ENCODE data around the gene KIAA0930.

The KIAA0930 gene

DNA sequence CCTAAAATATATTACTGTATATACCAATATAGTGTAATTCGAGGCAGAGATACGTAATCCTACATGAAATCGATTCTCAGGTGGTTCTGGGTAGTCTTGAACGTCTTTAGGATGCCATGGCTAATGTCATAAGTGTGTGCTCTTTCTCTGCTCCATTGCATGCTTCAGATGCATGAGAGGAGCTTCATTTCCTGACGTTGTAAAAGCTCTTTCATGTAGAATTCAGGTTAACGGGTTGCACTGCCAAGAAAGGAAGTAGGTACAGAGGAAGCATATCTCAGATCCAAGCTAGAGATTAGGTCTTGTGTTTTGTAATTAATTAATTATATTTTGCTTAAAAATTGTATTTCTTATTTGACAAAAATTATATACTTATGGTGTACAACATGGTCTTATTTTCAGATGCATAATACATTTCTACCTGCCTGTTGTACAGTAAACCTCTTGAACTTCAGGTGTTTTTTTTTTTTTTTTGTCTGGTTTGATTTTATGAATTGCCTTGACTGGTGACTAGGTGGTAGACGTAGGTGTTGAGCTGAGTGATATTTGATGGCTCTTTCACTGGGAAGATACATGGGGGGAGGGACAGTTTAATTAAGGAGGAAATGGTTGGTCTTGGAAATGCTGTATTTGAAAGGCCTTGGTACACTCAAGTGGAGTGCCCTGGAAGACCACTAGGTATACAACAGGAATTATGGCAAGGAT lies 67.7 kb downstream of the KIAA0930 start:
- no peak for TF ChIP-seq TAF1 (IDR thresholded peaks at IDR 0.05; ENCODE audit: low read depth)
- TF ChIP-seq, protein P1, sequence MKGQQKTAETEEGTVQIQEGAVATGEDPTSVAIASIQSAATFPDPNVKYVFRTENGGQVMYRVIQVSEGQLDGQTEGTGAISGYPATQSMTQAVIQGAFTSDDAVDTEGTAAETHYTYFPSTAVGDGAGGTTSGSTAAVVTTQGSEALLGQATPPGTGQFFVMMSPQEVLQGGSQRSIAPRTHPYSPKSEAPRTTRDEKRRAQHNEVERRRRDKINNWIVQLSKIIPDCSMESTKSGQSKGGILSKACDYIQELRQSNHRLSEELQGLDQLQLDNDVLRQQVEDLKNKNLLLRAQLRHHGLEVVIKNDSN (IDR thresholded peaks at IDR 0.05), result no peak
- no peak for TF ChIP-seq RAD21 (IDR thresholded peaks at IDR 0.05; ENCODE audit: low read depth)
- TF ChIP-seq CEBPB (IDR thresholded peaks at IDR 0.05), result no peak
- TF ChIP-seq NFIC (IDR thresholded peaks at IDR 0.05), result no peak
- no peak for TF ChIP-seq TCF12 (IDR thresholded peaks at IDR 0.05; ENCODE audit: low read depth)
- no peak for TF ChIP-seq EGR1 (IDR thresholded peaks at IDR 0.05)
- no peak for TF ChIP-seq FOXM1 (IDR thresholded peaks at IDR 0.05; ENCODE audit: borderline replicate concordance, low read depth)
- TF ChIP-seq EP300 (IDR thresholded peaks at IDR 0.05; ENCODE audit: borderline replicate concordance), result no peak
- no peak for TF ChIP-seq YY1 (IDR thresholded peaks at IDR 0.05; ENCODE audit: low read depth)
- no peak for TF ChIP-seq CREB1 (IDR thresholded peaks at IDR 0.05; ENCODE audit: low read depth)
- no peak for TF ChIP-seq ZBTB7A (IDR thresholded peaks at IDR 0.05; ENCODE audit: low read depth)
- TF ChIP-seq, protein P2, sequence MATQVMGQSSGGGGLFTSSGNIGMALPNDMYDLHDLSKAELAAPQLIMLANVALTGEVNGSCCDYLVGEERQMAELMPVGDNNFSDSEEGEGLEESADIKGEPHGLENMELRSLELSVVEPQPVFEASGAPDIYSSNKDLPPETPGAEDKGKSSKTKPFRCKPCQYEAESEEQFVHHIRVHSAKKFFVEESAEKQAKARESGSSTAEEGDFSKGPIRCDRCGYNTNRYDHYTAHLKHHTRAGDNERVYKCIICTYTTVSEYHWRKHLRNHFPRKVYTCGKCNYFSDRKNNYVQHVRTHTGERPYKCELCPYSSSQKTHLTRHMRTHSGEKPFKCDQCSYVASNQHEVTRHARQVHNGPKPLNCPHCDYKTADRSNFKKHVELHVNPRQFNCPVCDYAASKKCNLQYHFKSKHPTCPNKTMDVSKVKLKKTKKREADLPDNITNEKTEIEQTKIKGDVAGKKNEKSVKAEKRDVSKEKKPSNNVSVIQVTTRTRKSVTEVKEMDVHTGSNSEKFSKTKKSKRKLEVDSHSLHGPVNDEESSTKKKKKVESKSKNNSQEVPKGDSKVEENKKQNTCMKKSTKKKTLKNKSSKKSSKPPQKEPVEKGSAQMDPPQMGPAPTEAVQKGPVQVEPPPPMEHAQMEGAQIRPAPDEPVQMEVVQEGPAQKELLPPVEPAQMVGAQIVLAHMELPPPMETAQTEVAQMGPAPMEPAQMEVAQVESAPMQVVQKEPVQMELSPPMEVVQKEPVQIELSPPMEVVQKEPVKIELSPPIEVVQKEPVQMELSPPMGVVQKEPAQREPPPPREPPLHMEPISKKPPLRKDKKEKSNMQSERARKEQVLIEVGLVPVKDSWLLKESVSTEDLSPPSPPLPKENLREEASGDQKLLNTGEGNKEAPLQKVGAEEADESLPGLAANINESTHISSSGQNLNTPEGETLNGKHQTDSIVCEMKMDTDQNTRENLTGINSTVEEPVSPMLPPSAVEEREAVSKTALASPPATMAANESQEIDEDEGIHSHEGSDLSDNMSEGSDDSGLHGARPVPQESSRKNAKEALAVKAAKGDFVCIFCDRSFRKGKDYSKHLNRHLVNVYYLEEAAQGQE (IDR thresholded peaks at IDR 0.05; ENCODE audit: low read depth), result no peak

DNA sequence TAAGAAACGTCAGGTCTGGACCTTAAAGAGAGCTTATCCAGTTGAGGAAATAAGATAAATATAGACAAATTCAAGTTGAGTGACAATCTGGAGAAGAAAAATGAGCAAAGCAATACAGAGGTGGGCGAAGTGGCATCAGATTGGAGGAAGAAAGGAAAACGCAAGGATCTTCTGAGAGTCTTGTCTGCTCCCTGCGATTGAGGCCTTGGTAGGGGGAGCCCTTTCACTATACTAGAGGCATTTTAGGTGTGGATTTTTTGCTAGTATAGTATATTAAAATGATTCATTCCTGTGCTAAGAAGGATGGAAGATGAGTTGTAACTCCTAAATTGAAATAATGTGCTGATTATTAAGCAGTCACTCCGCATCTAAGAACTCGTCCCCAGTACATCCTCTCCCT lies 68.9 kb downstream of the KIAA0930 start:
- TF ChIP-seq ZBTB7A (IDR thresholded peaks at IDR 0.05; ENCODE audit: low read depth) (no peak), TCF12 (IDR thresholded peaks at IDR 0.05; ENCODE audit: low read depth) (no peak), CREB1 (IDR thresholded peaks at IDR 0.05; ENCODE audit: low read depth) (no peak), TAF1 (IDR thresholded peaks at IDR 0.05; ENCODE audit: low read depth) (no peak), YY1 (IDR thresholded peaks at IDR 0.05; ENCODE audit: low read depth) (no peak), RAD21 (IDR thresholded peaks at IDR 0.05; ENCODE audit: low read depth) (no peak), EGR1 (IDR thresholded peaks at IDR 0.05) (no peak), EP300 (IDR thresholded peaks at IDR 0.05; ENCODE audit: borderline replicate concordance) (no peak), FOXM1 (IDR thresholded peaks at IDR 0.05; ENCODE audit: borderline replicate concordance, low read depth) (no peak), CEBPB (IDR thresholded peaks at IDR 0.05) (no peak), NFIC (IDR thresholded peaks at IDR 0.05) (no peak), TEAD4 (IDR thresholded peaks at IDR 0.05) (no peak)
- TF ChIP-seq, protein P3, sequence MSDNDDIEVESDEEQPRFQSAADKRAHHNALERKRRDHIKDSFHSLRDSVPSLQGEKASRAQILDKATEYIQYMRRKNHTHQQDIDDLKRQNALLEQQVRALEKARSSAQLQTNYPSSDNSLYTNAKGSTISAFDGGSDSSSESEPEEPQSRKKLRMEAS (IDR thresholded peaks at IDR 0.05), result no peak
- TF ChIP-seq, protein P1 (IDR thresholded peaks at IDR 0.05), result no peak
- TF ChIP-seq, protein P2 (IDR thresholded peaks at IDR 0.05; ENCODE audit: low read depth), result no peak

DNA sequence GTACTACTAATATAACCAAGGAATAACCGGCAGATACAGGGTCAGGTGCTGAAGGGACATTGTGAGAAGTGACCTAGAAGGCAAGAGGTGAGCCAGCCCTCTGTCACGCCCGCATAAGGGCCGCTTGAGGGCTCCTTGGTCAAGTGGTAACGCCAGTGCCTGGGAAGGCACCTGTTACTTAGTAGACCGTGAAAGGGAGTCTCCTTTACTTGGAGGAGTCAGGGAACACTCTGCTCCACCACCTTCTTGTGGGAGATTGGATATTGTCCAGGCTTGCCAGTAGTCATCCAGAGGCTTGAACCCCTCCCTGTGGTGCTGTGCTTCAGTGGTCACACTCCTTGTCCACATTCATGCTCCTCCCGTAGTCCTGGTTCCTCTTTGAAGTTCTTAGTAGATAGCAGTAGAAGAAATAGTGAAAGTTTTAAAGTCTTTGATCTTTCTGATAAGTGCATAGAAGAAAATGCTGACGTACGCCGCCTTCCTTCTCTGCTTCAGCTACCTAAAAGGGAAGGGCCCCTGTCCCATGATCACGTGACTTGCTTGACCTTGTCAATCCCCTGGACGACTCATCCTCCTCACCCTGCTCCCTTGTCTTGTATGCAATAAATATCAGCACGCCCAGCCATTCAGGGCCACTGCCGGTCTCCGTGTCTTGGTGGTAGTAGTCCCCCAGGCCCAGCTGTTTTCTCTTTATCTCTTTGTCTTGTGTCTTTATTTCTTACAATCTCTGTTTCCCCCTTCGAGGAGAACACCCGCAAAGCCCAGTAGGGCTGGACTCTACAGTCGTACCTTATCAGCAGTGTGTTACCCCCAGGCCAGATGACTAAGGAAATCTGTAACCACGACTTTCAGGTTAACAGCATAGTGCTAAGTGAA lies 70.9 kb downstream of the KIAA0930 start:
- TF ChIP-seq, protein P3 (IDR thresholded peaks at IDR 0.05), result no peak
- TF ChIP-seq FOXM1 (IDR thresholded peaks at IDR 0.05; ENCODE audit: borderline replicate concordance, low read depth) (no peak), ZBTB7A (IDR thresholded peaks at IDR 0.05; ENCODE audit: low read depth) (no peak), NFIC (IDR thresholded peaks at IDR 0.05) (no peak), TEAD4 (IDR thresholded peaks at IDR 0.05) (no peak), TAF1 (IDR thresholded peaks at IDR 0.05; ENCODE audit: low read depth) (no peak), CREB1 (IDR thresholded peaks at IDR 0.05; ENCODE audit: low read depth) (no peak), CEBPB (IDR thresholded peaks at IDR 0.05) (no peak), EGR1 (IDR thresholded peaks at IDR 0.05) (no peak), YY1 (IDR thresholded peaks at IDR 0.05; ENCODE audit: low read depth) (no peak), EP300 (IDR thresholded peaks at IDR 0.05; ENCODE audit: borderline replicate concordance) (no peak)

DNA sequence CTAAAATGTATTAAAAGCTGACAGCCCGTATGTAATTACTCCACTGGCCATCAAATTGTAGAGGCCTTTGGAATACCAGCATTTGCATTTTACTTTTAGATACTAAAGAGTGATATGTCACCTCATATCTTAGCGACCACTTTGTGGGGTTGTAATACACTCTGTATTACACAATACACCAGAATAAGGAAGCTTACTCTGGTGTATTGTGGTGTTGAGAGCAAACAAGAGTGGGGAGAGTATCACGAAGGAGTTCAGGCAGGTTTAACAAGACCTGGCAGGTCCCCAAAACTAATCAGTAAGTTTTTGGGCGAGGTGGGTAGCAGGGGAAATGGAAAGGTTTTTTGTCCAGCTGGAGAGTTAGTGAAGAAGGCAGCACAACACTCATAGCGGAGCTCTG lies 73.8 kb downstream of the KIAA0930 start:
- TF ChIP-seq, protein P2 (IDR thresholded peaks at IDR 0.05; ENCODE audit: low read depth), result no peak
- TF ChIP-seq CEBPB (IDR thresholded peaks at IDR 0.05) (no peak), YY1 (IDR thresholded peaks at IDR 0.05; ENCODE audit: low read depth) (no peak), TAF1 (IDR thresholded peaks at IDR 0.05; ENCODE audit: low read depth) (no peak), FOXM1 (IDR thresholded peaks at IDR 0.05; ENCODE audit: borderline replicate concordance, low read depth) (no peak)
